GM19240 (cell line): ENCODE data around the gene ITGB1.

Experiments used
- DNase-seq: peaks from one replicate; pipeline ENCODE4 v3.0.0; 2011; ENCODE audit warnings: low spot score; ENCODE audit not compliant: insufficient read length

The ITGB1 gene

GRCh38 chr10:32955790-32956189 is 2.2 kb downstream of the ITGB1 start:
- no peak for DNase-seq

- DNase-seq, result no peak
Measured at GRCh38 chr10:32955299-32955772, 2.7 kb downstream of the ITGB1 start.

GRCh38 chr10:32954545-32955298 is 3.3 kb downstream of the ITGB1 start:
- DNase-seq, result no peak

- DNase-seq, result no peak
Measured at GRCh38 chr10:32954080-32954479, 4.0 kb downstream of the ITGB1 start.

GRCh38 chr10:32953277-32953927 is 4.6 kb downstream of the ITGB1 start:
- DNase-seq, result no peak

GRCh38 chr10:32952541-32953276 is 5.3 kb downstream of the ITGB1 start:
- DNase-seq, result no peak

GRCh38 chr10:32952094-32952493 is 5.9 kb downstream of the ITGB1 start:
- DNase-seq, result no peak

- no peak for DNase-seq
Measured at GRCh38 chr10:32951111-32951510, 6.9 kb downstream of the ITGB1 start.

- DNase-seq, result no peak
Measured at GRCh38 chr10:32950591-32951108, 7.4 kb downstream of the ITGB1 start.

- DNase-seq, result no peak
Measured at GRCh38 chr10:32949221-32949678, 8.8 kb downstream of the ITGB1 start.

- DNase-seq, result no peak
Measured at GRCh38 chr10:32948451-32948850, 9.6 kb downstream of the ITGB1 start.

- DNase-seq, result no peak
Measured at GRCh38 chr10:32947586-32947985, 10.4 kb downstream of the ITGB1 start.

- no peak for DNase-seq
Measured at GRCh38 chr10:32946108-32946507, 11.9 kb downstream of the ITGB1 start.

GRCh38 chr10:32943854-32944661 is 14.0 kb downstream of the ITGB1 start:
- DNase-seq, result no peak

- no peak for DNase-seq
Measured at GRCh38 chr10:32943395-32943794, 14.6 kb downstream of the ITGB1 start.

- DNase-seq, result no peak
Measured at GRCh38 chr10:32942081-32942480, 15.9 kb downstream of the ITGB1 start.

- no peak for DNase-seq
Measured at GRCh38 chr10:32941357-32941756, 16.7 kb downstream of the ITGB1 start.

- no peak for DNase-seq
Measured at GRCh38 chr10:32940321-32941301, 17.4 kb downstream of the ITGB1 start.

- DNase-seq, result no peak
Measured at GRCh38 chr10:32939296-32940111, 18.5 kb downstream of the ITGB1 start.
